CD14-positive monocyte (primary cell): ENCODE data around the gene GPRIN3. TPM values are rescaled to one million over a fixed set of nuclear protein-coding genes. Genes with fewer than 3 reads are reported as not detected.

ENCODE experiments used
- DNase-seq, 3 donors: peaks; one replicate each; pipeline ENCODE4 v3.0.0-alpha.2; 2011 to 2022
- H2AFZ ChIP-seq: 2 replicates; pipeline ENCODE4 v1.6.0; 2012; ENCODE audit warnings: mild to moderate bottlenecking, low read depth, low read length, inconsistent platforms; ENCODE audit not compliant: insufficient read depth, poor library complexity, severe bottlenecking
- H3K27ac ChIP-seq, 2 donors: 1 replicate in 1 of 2; 2 replicates in 1 of 2; pipeline ENCODE4 v1.5.1; 2012 to 2013; ENCODE audit warnings: low read length in 2 of 2, control low read depth in 1 of 2, inconsistent platforms in 1 of 2, low read depth in 1 of 2, mild to moderate bottlenecking in 1 of 2
- H3K27me3 ChIP-seq, 2 donors: one replicate each; pipeline versions ENCODE4 v1.6.0 to v1.6.1; 2011 to 2013; ENCODE audit warnings: low read length in 2 of 2; ENCODE audit not compliant: control insufficient read depth in 2 of 2, insufficient read depth in 2 of 2
- H3K36me3 ChIP-seq, 2 donors: replicated peaks in 1 of 2; 1 replicate in 1 of 2; 2 replicates in 1 of 2; pipeline versions ENCODE4 v1.5.1 to v1.6.1; 2012 to 2013; ENCODE audit warnings: low read length in 2 of 2, control low read depth in 1 of 2, inconsistent platforms in 1 of 2, mild to moderate bottlenecking in 1 of 2; ENCODE audit not compliant: insufficient read depth in 2 of 2, control insufficient read depth in 1 of 2
- H3K4me1 ChIP-seq, 2 donors: 1 replicate in 1 of 2; 2 replicates in 1 of 2; pipeline versions ENCODE4 v1.5.1 to v1.6.1; 2012 to 2013; ENCODE audit warnings: low read length in 2 of 2, control low read depth in 1 of 2, inconsistent platforms in 1 of 2, mild to moderate bottlenecking in 1 of 2, moderate library complexity in 1 of 2; ENCODE audit not compliant: insufficient read depth in 2 of 2, control insufficient read depth in 1 of 2
- H3K4me2 ChIP-seq: replicated peaks from 2 replicates; pipeline ENCODE3; 2012; ENCODE audit warnings: low read length, moderate library complexity, mild to moderate bottlenecking; ENCODE audit not compliant: poor library complexity, severe bottlenecking; ENCODE audit errors: extremely low read depth
- H3K4me3 ChIP-seq, 3 experiments: fragments of 200-600 bp in 1 of 3; sonication (generic) in 1 of 3; replicated peaks in 1 of 3; 1 replicate in 2 of 3; 2 replicates in 1 of 3; pipeline ENCODE4 v1.5.1; 2011 to 2013; ENCODE audit warnings: low read length in 3 of 3, mild to moderate bottlenecking in 3 of 3, control low read depth in 2 of 3, low read depth in 2 of 3, inconsistent platforms in 1 of 3, moderate library complexity in 1 of 3
- H3K79me2 ChIP-seq: 2 replicates; pipeline ENCODE4 v1.6.0; 2012; ENCODE audit warnings: mild to moderate bottlenecking, control low read depth, inconsistent platforms, low read length, moderate library complexity; ENCODE audit not compliant: insufficient read depth
- H3K9ac ChIP-seq: 2 replicates; pipeline ENCODE4 v1.6.0; 2017; ENCODE audit warnings: low read length, mild to moderate bottlenecking; ENCODE audit not compliant: insufficient read depth, poor library complexity, severe bottlenecking
- H3K9me3 ChIP-seq, 2 donors: replicated peaks in 1 of 2; 1 replicate in 1 of 2; 2 replicates in 1 of 2; pipeline versions ENCODE4 v1.5.1 to v1.6.1; 2012 to 2013; ENCODE audit warnings: low read length in 2 of 2, control low read depth in 1 of 2; ENCODE audit not compliant: control insufficient read depth in 1 of 2, insufficient read depth in 1 of 2
- H4K20me1 ChIP-seq: 2 replicates; pipeline ENCODE4 v1.6.0; 2012; ENCODE audit warnings: mild to moderate bottlenecking, low read length, control low read depth, moderate library complexity; ENCODE audit not compliant: insufficient read depth
- H3K27ac Mint-ChIP-seq, 7 donors: one replicate each; pipeline ENCODE4 v1.8.0; 2020; ENCODE audit warnings: mild to moderate bottlenecking in 7 of 7, mixed read lengths in 7 of 7, moderate library complexity in 6 of 7, inconsistent platforms in 2 of 7
- H3K27me3 Mint-ChIP-seq, 3 donors: one replicate each; pipeline ENCODE4 v1.8.0; 2021 to 2022; ENCODE audit warnings: low read depth in 3 of 3, mild to moderate bottlenecking in 3 of 3, mixed read lengths in 3 of 3, moderate library complexity in 3 of 3, inconsistent platforms in 1 of 3
- H3K36me3 Mint-ChIP-seq, 2 donors: one replicate each; pipeline ENCODE4 v1.8.0; 2020; ENCODE audit warnings: mixed read lengths in 2 of 2, inconsistent platforms in 1 of 2, mild to moderate bottlenecking in 1 of 2
- H3K4me1 Mint-ChIP-seq: one replicate; pipeline ENCODE4 v1.8.0; 2020; ENCODE audit warnings: mild to moderate bottlenecking, mixed read lengths
- H3K4me3 Mint-ChIP-seq, 2 donors: one replicate each; pipeline ENCODE4 v1.8.0; 2020; ENCODE audit warnings: mild to moderate bottlenecking in 2 of 2, mixed read lengths in 2 of 2, moderate library complexity in 1 of 2
- H3K9me3 Mint-ChIP-seq, 7 donors: one replicate each; pipeline ENCODE4 v1.8.0; 2020 to 2022; ENCODE audit warnings: mixed read lengths in 7 of 7, mild to moderate bottlenecking in 6 of 7, moderate library complexity in 6 of 7, inconsistent platforms in 2 of 7
- CTCF ChIP-seq: fragments of 200-600 bp; IDR thresholded peaks from one replicate; pipeline ENCODE4 v1.8.0; 2022; ENCODE audit warnings: antibody characterized with exemption, mild to moderate bottlenecking
- WGBS: methylation state at CpG from one replicate; pipeline ENCODE4 v1.1.5; 2013; ENCODE audit warnings: missing lambda C conversion rate; ENCODE audit not compliant: insufficient coverage; 5-methylcytosine and 5-hydroxymethylcytosine counted together
- intact Hi-C, 2 donors: fragments of 100-400 bp; cut with micrococcal nuclease; formaldehyde crosslinking; loops; one replicate each; pipeline versions ENCODE4 v1.15.0 to v1.15.1; 2023
- polyA plus RNA-seq, 3 donors: library from polyadenylated mRNA; depleted of rRNA in 1 of 3; unstranded in 2 of 3; stranded (reverse) in 1 of 3; fragments of 300-500 nt in 2 of 3; fragments of >200 nt in 1 of 3; fragmentation: Illumina TruSeq in 2 of 3; gene quantifications; 1 replicate in 2 of 3; 2 replicates in 1 of 3; pipeline ENCODE4 v1.2.3, GENCODE V29; 2012 to 2021

The GPRIN3 gene
- polyA plus RNA-seq, 3 donors = 1.1 to 3.3 (median 2.3) TPM

GRCh38 chr4:89212666-89213381, 94.8 kb downstream of the GPRIN3 start:
- Histone ChIP-seq H3K27me3 (no peaks in the 10 kb centered on the region), H4K20me1 (no peaks in the 10 kb centered on the region), H3K9me3 (peaks cover 0 to 3% of the 10 kb centered on the region in 2 donors), H3K36me3 (no peaks in the 10 kb centered on the region), H3K4me2 (no peak overlapping the region), H2AFZ (no peak overlapping the region), H3K9ac (no peak overlapping the region), H3K4me1 (no peaks in the 10 kb centered on the region), H3K27ac (no peak overlapping the region), H3K79me2 (no peaks in the 10 kb centered on the region), H3K4me3 (no peak overlapping the region)
- no peak overlapping the region for H3K4me3 Mint-ChIP-seq
- peaks cover 11% of the 10 kb centered on the region for H3K4me1 Mint-ChIP-seq
- TF ChIP-seq CTCF = no peak
- peaks cover 0 to 2% (median 1%) of the 10 kb centered on the region in 3 donors for H3K27me3 Mint-ChIP-seq
- intact Hi-C loops = no loop called here
- 100% methylated on average over 3 of the region's 4 CpGs for WGBS
- H3K36me3 Mint-ChIP-seq = no peaks in the 10 kb centered on the region
- peaks cover 0 to 6% (median 0%) of the 10 kb centered on the region in 7 donors for H3K9me3 Mint-ChIP-seq
- no peak overlapping the region for H3K27ac Mint-ChIP-seq
- DNase-seq = no peak

- Histone ChIP-seq H3K79me2 (no peaks in the 10 kb centered on the region), H3K27ac (no peak overlapping the region), H3K9ac (no peak overlapping the region), H3K9me3 (peaks cover 0 to 3% of the 10 kb centered on the region in 2 donors), H3K4me3 (no peak overlapping the region), H4K20me1 (no peaks in the 10 kb centered on the region), H3K4me1 (no peaks in the 10 kb centered on the region), H2AFZ (no peak overlapping the region), H3K36me3 (no peaks in the 10 kb centered on the region), H3K27me3 (no peaks in the 10 kb centered on the region), H3K4me2 (no peak overlapping the region)
- no peak for TF ChIP-seq CTCF
- Mint-ChIP-seq H3K4me3 (no peak overlapping the region), H3K36me3 (no peaks in the 10 kb centered on the region), H3K9me3 (peaks cover 0 to 9% (median 3%) of the 10 kb centered on the region in 7 donors), H3K27ac (no peak overlapping the region), H3K27me3 (peaks cover 0 to 2% (median 0%) of the 10 kb centered on the region in 3 donors), H3K4me1 (no peaks in the 10 kb centered on the region)
- intact Hi-C loops = no loop called here
- DNase-seq = no peak
- WGBS = 75% methylated on average over 1 of the region's 1 CpG
These were observed 103.0 kb downstream of the GPRIN3 start for GRCh38 chr4:89204624-89205023.
